ENCODE measurements around the gene LY6G5B.

GRCh38 chr6:31691078-31691463, 21.3 kb downstream of the LY6G5B start:
- TF ChIP-seq POLR2AphosphoS5 (IDR thresholded peaks at IDR 0.05; ENCODE audit: low read depth, low read length): no peak
- TF ChIP-seq POU2F2 (IDR thresholded peaks at IDR 0.05; ENCODE audit: low read depth, low read length): no peak
- no peak for TF ChIP-seq POLR2A (IDR thresholded peaks at IDR 0.05; ENCODE audit: low read depth, low read length)
- no peak for TF ChIP-seq TAF1 (IDR thresholded peaks at IDR 0.05; ENCODE audit: low read depth, low read length)
